Adrenal gland (tissue), 5 donors: ENCODE results near the gene AUTS2.

Experiments
- POLR2A ChIP-seq, 2 donors: fragments of 450-650 bp; IDR thresholded peaks; one replicate each; pipeline ENCODE4 v1.6.1; 2017; ENCODE audit warnings: antibody characterized with exemption in 2 of 2, mild to moderate bottlenecking in 2 of 2, moderate library complexity in 1 of 2
- TF ChIP-seq, protein P1 (sequence below), 6 experiments: fragments of 450-650 bp in 4 of 6; fragments of 200-600 bp in 2 of 6; sonication (generic) in 1 of 6; IDR thresholded peaks; 1 replicate in 5 of 6; 2 replicates in 1 of 6; pipeline versions ENCODE4 v1.5.1 to v1.8.0; 2016 to 2021; ENCODE audit warnings: antibody characterized with exemption in 6 of 6, mild to moderate bottlenecking in 2 of 6, moderate library complexity in 1 of 6
- donor health status: DM: no; HTN: no; CAD: no.

DNA sequence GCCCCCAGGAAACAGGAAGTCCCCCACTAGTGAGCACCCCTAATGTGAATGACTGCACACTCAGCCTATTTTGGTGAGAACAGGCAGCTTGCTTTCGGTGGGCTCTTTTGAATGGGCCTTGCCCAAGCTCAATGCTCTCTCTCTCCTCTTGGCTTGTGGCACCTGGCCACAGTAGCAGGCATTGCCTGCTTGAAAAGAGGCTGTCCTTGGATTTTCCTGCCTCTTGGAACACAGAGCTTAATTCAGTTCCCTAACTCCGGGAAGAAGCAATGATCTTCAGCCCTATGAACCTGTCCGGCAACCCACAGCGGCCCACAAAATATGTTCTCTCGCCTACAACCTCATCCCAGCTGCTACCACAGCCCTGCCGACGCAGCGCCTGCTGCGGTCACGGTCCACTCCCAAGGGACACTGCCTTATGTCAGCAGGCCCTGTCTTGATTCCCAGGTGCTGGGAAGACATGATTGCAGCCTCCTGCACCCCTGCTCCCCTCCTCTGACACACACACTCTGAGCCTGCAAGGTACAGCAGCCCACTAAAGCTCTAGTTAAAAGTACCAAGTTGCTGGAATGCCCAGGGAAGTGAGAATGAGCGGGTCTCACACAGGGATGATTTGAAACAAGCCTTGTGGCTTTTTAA lies 818.2 kb downstream of the AUTS2 start:
- TF ChIP-seq, protein P1, sequence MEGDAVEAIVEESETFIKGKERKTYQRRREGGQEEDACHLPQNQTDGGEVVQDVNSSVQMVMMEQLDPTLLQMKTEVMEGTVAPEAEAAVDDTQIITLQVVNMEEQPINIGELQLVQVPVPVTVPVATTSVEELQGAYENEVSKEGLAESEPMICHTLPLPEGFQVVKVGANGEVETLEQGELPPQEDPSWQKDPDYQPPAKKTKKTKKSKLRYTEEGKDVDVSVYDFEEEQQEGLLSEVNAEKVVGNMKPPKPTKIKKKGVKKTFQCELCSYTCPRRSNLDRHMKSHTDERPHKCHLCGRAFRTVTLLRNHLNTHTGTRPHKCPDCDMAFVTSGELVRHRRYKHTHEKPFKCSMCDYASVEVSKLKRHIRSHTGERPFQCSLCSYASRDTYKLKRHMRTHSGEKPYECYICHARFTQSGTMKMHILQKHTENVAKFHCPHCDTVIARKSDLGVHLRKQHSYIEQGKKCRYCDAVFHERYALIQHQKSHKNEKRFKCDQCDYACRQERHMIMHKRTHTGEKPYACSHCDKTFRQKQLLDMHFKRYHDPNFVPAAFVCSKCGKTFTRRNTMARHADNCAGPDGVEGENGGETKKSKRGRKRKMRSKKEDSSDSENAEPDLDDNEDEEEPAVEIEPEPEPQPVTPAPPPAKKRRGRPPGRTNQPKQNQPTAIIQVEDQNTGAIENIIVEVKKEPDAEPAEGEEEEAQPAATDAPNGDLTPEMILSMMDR (IDR thresholded peaks at IDR 0.05): no peak
- no peak for TF ChIP-seq POLR2A (IDR thresholded peaks at IDR 0.05)
